Neural crest cell (in vitro differentiated cells): Measurements from ENCODE around the gene MESD. TPM values are rescaled to one million over a fixed set of nuclear protein-coding genes. Genes with fewer than 3 reads are reported as not detected.

ENCODE experiments used
- DNase-seq: peaks from one replicate; pipeline ENCODE4 v3.0.0; 2021; ENCODE audit warnings: low read depth, mixed read lengths, low spot score
- H3K27ac Mint-ChIP-seq: one replicate; pipeline ENCODE4 v1.8.0; 2021; ENCODE audit warnings: mild to moderate bottlenecking, mixed read lengths; ENCODE audit not compliant: unreplicated experiment
- H3K27me3 Mint-ChIP-seq: 2 replicates; pipeline ENCODE4 v1.8.0; 2021; ENCODE audit warnings: low read depth, mild to moderate bottlenecking, mixed read lengths
- H3K36me3 Mint-ChIP-seq: 2 replicates; pipeline ENCODE4 v1.8.0; 2021; ENCODE audit warnings: low read depth, mild to moderate bottlenecking, mixed read lengths
- H3K4me1 Mint-ChIP-seq: 2 replicates; pipeline ENCODE4 v1.8.0; 2021; ENCODE audit warnings: mixed read lengths
- H3K4me3 Mint-ChIP-seq: one replicate; pipeline ENCODE4 v1.8.0; 2021; ENCODE audit warnings: mild to moderate bottlenecking, mixed read lengths
- H3K9me3 Mint-ChIP-seq: 2 replicates; pipeline ENCODE4 v1.8.0; 2021; ENCODE audit warnings: mixed read lengths
- long read RNA-seq: library from polyadenylated mRNA; unstranded; transcript quantifications from one replicate; pipeline ENCODE4 v2.0.0, GENCODE V29; 2020
- total RNA-seq: library from RNA; stranded (reverse); gene quantifications from 2 replicates; pipeline ENCODE4 v1.2.1, GENCODE V29; 2021
- TF ChIP-seq, protein P1 (sequence below): fragments of 200-600 bp; sonication (generic); conservative IDR thresholded peaks from 2 replicates; pipeline ENCODE4 v1.5.0; 2021; ENCODE audit warnings: antibody characterized with exemption, mild to moderate bottlenecking

MESD gene
- 30.7 and 31.9 TPM in 2 replicates for total RNA-seq
- long read RNA-seq, full-length matches to known transcripts = 67 of 73 reads
- long read RNA-seq, partial matches to known transcripts = 1 of 73 reads
- long read RNA-seq, other reads (novel, unspliced or antisense) = 5 of 73 reads

DNA sequence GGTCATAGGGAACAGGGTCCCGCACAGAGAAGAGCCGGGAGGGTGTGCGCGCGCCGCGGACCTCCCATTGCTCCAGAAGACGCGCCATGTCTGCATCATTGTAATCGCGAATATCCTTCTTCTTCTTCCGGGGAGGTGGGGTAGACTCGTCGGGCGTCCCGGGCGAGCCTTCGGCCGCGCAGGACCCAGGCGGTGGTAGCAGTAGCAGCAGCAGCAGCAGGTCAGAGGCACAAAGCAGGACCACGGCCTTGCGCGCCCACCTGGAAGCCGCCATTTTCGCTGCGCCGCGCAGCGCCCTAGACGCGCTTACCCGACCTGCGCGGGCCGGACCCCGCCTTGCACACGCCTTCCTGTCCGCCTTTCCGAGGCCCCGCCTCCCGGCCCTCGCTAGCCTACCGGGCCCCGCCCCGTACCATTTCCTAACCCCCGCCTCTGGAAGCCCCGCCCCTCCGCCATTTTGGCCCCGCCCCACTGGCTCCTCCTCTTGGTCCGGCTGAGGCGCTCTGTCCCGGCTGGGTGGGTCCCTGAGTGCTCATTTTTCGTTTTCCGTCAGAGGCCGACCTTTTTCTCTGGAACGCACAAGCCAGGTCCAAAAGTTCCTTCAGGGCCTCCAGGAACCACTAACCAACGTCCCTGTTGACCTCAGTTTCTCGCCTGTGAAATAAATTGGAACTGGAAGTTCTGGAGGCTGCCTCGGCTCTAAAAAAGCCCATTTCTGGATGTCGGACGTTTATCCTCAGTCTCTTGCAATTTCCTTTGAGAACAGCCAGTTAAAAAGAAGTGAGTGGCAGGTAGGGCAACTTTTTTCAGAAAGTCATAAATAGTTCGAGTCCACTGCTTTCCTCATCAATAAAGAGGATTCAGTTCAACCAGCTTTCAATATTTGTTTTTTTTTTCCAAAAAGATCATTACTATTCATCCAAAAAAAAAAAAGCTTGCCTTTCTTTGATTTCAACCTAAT lies at the start of gene MESD:
MESD (minus strand) TSS at position 302 of the 961 bp plus-strand sequence; CDS start at position 274, 28 bp downstream.
- TF ChIP-seq, protein P1, sequence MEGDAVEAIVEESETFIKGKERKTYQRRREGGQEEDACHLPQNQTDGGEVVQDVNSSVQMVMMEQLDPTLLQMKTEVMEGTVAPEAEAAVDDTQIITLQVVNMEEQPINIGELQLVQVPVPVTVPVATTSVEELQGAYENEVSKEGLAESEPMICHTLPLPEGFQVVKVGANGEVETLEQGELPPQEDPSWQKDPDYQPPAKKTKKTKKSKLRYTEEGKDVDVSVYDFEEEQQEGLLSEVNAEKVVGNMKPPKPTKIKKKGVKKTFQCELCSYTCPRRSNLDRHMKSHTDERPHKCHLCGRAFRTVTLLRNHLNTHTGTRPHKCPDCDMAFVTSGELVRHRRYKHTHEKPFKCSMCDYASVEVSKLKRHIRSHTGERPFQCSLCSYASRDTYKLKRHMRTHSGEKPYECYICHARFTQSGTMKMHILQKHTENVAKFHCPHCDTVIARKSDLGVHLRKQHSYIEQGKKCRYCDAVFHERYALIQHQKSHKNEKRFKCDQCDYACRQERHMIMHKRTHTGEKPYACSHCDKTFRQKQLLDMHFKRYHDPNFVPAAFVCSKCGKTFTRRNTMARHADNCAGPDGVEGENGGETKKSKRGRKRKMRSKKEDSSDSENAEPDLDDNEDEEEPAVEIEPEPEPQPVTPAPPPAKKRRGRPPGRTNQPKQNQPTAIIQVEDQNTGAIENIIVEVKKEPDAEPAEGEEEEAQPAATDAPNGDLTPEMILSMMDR = no peak
- peak within 1 kb of the TSS; percentile 99 for H3K4me3 Mint-ChIP-seq
- peaks cover 3% of the 10 kb centered on the region for H3K36me3 Mint-ChIP-seq
- peaks cover 35% of the 10 kb centered on the region for H3K4me1 Mint-ChIP-seq
- no peaks in the 10 kb centered on the region for H3K27me3 Mint-ChIP-seq
- H3K9me3 Mint-ChIP-seq = no peaks in the 10 kb centered on the region
- DNase-seq = peak; percentile 98
- peak within 1 kb of the TSS; percentile 99 for H3K27ac Mint-ChIP-seq

DNA sequence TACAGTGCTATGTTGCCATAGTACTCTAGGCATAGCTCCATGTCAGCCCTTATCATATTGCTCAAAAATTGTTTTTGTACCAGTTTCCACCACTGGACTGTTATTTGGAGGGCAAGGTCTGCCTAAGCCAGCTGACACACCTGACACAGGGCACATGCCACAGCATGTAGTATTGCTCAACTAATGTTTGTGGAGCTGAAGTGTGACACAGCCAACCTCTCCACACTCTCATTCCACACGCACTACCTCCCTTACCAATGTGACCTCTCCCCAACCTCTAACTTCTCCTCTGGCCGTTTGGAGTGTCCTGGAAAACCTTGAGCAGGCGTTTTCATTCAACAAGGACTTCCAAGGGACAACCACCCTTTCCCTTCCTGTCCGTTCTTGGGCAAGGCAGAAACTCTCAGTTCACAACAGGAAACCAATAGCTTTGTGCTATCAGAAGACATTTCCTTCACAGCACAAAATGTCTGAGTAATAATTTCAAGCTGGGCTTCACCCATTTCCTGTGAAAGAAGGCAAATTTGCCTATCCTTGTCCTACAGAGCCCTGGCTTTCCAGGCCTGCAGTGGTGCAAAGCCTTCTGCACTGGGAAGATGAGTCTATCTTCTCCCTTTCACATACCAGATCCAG lies 49.5 kb upstream of the MESD start:
- Mint-ChIP-seq H3K36me3 (no peaks in the 10 kb centered on the region), H3K4me3 (no peak overlapping the region), H3K4me1 (no peaks in the 10 kb centered on the region), H3K27me3 (no peaks in the 10 kb centered on the region), H3K9me3 (no peaks in the 10 kb centered on the region), H3K27ac (no peak overlapping the region)
- TF ChIP-seq, protein P1 = no peak
- no peak for DNase-seq

DNA sequence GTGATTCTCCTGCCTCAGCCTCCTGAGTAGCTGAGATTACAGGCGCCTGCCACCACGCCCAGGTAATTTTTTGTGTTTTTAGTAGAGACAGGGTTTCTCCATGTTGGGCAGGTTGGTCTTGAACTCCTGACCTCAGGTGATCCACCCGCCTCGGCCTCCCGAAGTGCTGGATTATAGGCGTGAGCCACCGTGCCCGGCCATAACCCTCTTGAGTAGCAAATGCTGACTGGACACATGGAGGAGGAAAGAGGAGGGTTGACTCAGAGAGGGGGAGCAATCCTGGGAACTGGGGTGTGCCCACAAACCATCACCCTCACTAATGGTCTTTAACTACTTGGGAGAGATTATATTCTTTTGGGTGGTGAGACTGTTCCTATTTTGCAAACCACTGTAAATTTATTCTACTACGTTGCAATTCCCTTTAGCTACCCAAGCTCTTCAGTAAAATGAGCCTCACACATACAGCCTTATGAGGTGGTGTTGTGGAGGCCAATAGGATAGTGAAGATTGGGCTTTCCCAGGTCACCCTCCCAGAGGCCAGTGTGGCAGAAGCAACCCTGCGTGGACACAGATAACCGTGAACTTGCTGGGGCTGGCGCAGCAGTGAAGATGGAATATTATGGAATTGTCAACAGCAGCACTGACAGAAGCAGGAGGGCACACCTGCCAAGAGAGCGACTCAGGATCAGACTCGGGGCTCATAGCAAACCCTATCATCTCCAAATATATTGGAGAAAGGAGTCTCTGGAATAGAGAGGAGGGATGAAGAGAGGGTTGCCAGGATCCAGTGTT lies 48.5 kb upstream of the MESD start:
- H3K27ac Mint-ChIP-seq = no peak overlapping the region

DNA sequence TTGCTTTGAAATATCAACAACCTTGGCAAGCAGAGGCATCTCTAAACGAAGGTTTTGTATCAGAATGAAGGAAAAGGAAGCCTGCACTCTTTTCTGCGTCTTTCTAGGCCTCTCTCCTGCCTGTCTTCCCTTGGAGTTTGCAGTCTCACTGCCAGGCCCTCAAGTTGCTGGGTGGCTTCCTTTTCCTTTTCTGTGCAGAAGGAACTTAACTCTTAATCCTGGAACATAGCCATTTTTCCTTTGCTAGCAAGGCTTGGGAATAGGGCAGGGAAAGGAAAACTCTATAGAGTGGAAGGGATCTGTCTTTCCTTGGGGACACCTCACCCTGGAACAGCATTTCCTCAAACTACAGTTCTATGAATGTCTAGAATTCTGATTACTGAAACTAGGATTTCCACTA lies 43.9 kb upstream of the MESD start:
- peaks cover 2% of the 10 kb centered on the region for H3K36me3 Mint-ChIP-seq
- peaks cover 8% of the 10 kb centered on the region for H3K4me1 Mint-ChIP-seq
- H3K27me3 Mint-ChIP-seq = no peaks in the 10 kb centered on the region
- no peak overlapping the region for H3K4me3 Mint-ChIP-seq
- TF ChIP-seq, protein P1 = no peak
- no peak for DNase-seq
- H3K9me3 Mint-ChIP-seq = peaks cover 7% of the 10 kb centered on the region
- peak overlapping the region; percentile 77 for H3K27ac Mint-ChIP-seq

More for the DNA sequence above, 48.5 kb upstream of the MESD start:
- DNase-seq = no peak
- Mint-ChIP-seq H3K4me3 (no peak overlapping the region), H3K9me3 (no peaks in the 10 kb centered on the region), H3K27me3 (no peaks in the 10 kb centered on the region), H3K4me1 (peaks cover 4% of the 10 kb centered on the region), H3K36me3 (no peaks in the 10 kb centered on the region)
- TF ChIP-seq, protein P1 = no peak

DNA sequence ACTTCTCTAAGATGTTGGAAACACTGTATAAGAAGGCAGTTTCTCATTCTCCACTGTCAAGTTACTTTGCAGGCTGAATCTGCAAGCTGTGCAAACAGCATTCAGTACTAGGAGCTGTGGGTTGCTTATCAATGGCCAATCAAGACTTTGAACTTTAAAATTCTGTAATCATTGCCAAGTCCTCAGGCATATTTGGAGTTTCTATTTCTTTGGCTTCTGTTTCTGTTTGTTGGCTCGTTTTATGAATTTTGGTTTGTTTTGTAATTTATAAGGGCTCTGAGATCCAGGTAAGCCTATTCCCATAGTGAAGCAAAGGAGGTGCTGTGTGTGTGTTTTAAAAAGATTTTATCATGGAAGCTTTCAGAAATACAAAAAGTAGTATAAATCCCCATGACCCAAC lies 43.2 kb upstream of the MESD start:
- H3K4me1 Mint-ChIP-seq = peaks cover 8% of the 10 kb centered on the region
- TF ChIP-seq, protein P1 = no peak

More for the DNA sequence above, 43.2 kb upstream of the MESD start:
- DNase-seq = no peak
- Mint-ChIP-seq H3K27ac (no peak overlapping the region), H3K27me3 (no peaks in the 10 kb centered on the region), H3K36me3 (peaks cover 2% of the 10 kb centered on the region), H3K4me3 (no peak overlapping the region), H3K9me3 (peaks cover 7% of the 10 kb centered on the region)
